Ovary (tissue), 3 donors: ENCODE data around the gene MSI2.

Experiments
- CTCF ChIP-seq, 3 donors: fragments of 450-650 bp in 2 of 3; fragments of 200-600 bp in 1 of 3; IDR thresholded peaks; one replicate each; pipeline versions ENCODE4 v1.5.1 to v1.8.0; 2016 to 2022; ENCODE audit warnings: antibody characterized with exemption in 3 of 3, mild to moderate bottlenecking in 1 of 3
- EP300 ChIP-seq: sonication (generic); formaldehyde crosslinking; IDR thresholded peaks from one replicate; pipeline ENCODE4 v1.6.1; 2017; ENCODE audit warnings: antibody characterized with exemption
- donor health status: DM: no; HTN: no; CAD: no.

GRCh38 chr17:57625957-57626356 is 369.6 kb downstream of the MSI2 start:
- TF ChIP-seq CTCF (IDR thresholded peaks at IDR 0.05) (no peak), EP300 (no peak)
